ENCODE data around the gene OGT.
"Not testable (repeated sequence)": the region's sequence is repeated elsewhere in the genome, so short reads cannot be mapped to it uniquely, and the experiment has no call there.

The OGT gene

DNA sequence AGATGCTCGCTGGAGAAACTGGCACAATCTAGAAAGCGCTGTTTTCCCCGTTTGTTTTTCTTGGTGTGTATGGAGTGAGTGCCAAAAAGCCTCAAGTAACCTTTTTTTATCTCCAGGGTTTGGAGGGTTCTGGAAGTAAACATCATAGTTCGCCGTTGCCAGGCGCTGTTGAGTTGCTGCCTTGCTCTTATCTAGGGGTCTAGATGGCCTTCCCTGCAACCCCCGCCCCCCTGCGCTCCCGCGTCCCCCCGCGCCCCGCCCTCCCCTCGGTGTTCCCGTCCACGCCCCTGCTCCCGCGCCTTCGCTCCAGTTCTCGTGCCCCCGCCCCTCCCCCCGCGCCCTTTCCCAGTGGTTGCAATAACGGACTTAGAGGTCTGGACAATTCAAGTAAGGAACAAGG is 44.8 kb downstream of the OGT start:
- no peak overlapping the region for H3K4me3 ChIP-seq (ENCODE audit: low read length)
- DNase-seq (ENCODE audit: low read depth, low spot score): no peak

DNA sequence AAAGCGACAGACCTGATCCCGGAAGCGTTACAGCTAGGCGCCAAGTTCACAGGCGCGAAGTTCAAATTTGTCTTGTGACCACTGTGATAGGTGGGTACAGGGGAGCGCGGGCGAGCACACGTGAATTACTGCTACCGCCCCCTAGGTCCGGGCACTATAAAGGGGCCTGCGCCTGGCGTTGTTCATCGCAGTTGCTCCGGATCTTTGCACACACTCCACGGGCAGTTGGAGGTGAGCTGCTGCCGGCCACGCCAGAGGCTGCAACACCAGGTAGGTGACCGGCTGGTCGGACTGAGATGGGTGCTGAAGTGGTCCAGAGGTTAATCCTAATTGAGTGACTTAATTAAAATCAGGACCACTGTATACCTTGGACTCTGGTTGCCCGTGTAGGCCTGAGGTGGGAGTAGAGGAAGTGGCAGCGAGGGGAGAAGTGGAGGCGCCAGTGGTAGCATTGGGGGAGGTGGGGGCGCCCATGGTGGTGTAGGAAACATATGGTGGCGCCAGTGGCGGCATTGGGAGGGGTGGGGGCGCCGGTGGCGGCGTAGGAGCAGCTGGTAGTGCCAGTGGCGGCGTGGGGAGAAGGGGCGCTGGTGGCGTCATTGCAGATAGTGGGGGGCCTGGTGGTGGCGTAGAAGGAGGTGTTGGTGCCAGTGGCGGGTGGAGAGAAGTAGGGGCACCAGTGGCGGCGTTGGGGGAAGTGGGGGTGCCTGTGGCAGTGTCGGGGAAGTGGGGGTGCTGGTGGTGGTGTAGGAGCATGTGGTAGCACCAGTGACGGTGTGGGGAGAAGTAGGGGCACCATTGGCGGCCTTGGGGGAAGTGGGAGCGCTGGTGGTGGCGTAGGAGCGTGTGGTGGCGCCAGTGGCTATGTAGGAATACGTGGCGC is 45.6 kb downstream of the OGT start, which contains the start of gene GCNA:
GCNA (plus strand) TSS at position 185 of the 883 bp plus-strand sequence. CDS start 2,385 bp downstream, outside the sequence.
- DNase-seq (ENCODE audit: low read depth, low spot score): no peak
- no peak within 1 kb of the TSS for H3K4me3 ChIP-seq (ENCODE audit: low read length)

DNA sequence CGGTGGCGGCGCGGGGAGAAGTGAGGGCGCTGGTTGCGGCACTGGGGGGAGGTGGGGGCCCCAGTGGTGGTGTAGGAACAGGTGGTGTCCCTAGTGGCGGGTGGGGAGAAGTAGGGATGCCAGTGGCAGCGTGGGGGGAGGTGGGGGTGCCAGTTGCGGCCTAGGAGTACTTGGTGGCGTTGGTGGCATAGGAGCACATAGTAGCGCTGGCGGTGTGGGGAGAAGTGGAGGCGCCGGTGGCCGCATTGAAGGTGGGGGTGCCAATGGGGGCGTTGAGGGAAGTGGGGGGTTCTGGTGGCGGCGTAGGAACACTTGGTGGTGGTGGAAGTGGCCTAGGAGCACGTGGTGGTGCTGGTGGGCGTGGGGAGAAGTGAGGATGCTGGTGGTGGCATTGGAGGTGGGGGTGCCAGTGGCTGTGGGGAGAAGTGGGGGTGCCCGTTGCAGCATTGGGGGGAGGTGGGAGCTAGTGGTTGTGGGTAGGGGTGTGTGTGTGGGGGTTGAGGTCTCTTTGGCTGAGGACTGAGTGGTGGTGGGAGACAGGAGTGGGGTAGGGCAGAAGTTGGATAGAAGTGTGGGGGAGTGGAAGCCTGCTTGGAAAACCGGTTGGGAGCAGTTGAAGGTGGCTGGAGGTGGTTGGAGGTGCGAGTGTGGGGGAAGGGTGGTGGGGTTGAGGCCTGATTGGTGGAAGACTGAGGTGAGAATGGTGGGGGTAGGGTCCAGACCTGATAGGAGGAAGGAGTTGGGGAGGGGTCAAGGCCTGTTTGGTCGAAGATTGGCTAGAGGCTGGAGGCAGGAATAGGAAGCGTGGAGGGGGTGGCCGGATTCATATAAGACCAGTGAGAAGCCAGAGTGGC is 46.5 kb downstream of the OGT start:
- H3K4me3 ChIP-seq (ENCODE audit: low read length): no peak overlapping the region
- no peak for DNase-seq (ENCODE audit: low read depth, low spot score)

DNA sequence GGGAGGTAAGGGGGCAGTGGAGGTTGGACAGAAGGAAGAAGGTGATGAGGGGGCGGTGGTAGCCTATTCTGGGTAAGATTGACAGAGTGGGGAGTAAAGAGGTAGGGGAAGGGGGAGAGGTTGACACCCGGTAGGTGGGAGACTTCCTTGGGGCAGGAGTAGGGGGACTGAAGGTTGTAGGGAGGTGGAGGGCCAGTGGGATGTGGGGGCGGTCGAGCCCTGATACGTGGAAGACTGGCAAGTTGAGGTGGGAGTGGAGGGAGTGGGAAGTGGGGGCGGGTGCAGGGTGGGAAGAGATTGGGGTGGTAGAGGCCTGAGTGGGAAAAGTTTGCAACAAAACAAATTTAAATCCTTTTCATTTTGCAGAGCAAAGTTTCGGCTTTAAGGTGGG is 47.1 kb downstream of the OGT start:
- H3K4me3 ChIP-seq (ENCODE audit: low read length): no peak overlapping the region
- DNase-seq (ENCODE audit: low read depth, low spot score): no peak

DNA sequence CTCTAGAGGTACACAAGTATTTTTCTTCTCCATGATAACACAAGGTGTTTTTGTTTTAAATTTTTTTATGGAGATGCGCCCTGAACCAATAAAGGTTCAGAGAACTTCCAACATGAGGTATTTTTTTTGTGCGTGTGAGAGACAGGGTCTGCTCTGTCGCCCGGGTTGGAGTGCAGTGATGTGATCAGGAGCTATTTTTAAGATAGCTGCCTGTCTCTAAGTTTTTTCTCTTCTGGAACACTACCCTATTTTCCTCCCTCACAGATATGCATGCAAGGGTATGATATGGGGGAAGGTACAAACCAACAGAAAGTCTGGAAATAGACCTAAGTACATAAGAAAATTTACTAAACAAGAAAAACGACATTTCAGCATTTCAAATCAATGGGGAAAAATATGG is 48.3 kb downstream of the OGT start:
- no peak overlapping the region for H3K4me3 ChIP-seq (ENCODE audit: low read length)
- no peak for DNase-seq (ENCODE audit: low read depth, low spot score)

DNA sequence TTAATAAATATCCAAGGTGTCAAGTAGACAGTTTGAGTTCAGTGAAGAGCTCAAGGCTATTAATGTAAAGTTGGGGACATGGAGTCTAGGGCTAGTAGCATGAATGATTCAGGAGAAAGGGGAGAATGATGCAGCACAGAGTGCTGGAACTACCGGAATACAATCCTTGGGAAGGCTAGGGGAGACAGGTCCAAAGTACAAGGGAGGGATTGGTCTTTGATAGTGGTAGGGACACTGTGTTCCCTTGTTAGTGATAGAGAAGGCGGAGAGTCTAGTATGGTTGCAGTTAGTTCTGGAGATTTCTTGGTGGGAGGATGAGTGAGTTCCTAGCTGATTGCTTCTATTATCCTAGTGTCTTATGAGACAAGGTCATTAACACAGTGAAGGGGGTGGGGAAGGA is 54.0 kb downstream of the OGT start:
- no peak overlapping the region for H3K4me3 ChIP-seq (ENCODE audit: low read length)

DNA sequence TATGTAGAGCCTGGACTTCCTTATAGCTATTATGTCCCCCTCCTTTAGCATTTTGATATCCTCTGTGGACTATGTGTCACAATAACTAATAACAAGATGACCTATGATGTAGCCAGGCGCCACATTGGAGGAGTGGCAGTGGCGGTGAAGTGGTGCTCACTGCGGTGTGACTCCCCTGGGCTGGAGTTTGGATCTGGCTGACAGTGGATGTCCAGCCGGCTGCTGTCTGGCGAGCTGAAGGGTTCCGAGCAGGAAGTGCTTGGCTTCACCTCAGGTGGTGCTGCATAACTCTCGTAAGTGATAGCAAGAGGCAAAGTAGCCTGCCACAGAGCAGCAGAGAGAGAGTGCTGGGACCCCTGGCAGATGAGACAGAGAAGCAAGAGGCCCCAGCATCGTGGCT is 60.3 kb downstream of the OGT start:
- not testable (repeated sequence) for DNase-seq (ENCODE audit: low read depth, low spot score); H3K4me3 ChIP-seq (ENCODE audit: low read length)

More for the DNA sequence above, 54.0 kb downstream of the OGT start:
- DNase-seq (ENCODE audit: low read depth, low spot score): no peak

DNA sequence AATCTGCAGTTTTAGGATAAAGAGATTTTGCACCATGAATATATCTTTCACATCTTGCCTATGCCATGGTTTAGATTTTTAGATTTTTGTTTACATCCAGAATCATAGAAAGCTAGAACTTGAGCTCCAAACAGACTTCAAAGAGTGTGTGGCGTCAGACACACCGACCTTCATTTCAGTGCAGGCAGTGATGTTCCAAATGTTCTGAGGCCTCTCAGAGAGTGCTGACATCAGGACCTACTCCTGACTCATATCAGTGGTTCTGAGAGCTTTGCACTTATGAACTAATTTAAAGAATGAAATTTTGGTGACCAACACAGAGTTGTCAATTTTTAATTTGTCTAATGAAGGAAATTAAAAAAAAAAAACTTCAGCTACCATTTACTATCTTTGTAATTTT is 67.1 kb downstream of the OGT start:
- no peak for DNase-seq (ENCODE audit: low read depth, low spot score)
- H3K4me3 ChIP-seq (ENCODE audit: low read length): no peak overlapping the region

DNA sequence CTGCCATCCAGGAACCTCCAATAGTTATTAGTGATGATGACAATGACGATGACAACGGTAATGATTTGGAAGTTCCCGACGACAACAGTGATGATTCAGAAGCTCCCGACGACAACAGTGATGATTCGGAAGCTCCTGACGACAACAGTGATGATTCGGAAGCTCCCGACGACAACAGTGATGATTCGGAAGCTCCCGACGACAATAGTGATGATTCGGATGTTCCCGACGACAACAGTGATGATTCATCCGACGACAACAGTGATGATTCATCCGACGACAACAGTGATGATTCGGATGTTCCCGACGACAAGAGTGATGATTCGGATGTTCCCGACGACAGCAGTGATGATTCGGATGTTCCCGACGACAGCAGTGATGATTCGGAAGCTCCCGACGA is 70.7 kb downstream of the OGT start:
- H3K4me3 ChIP-seq (ENCODE audit: low read length): no peak overlapping the region
- DNase-seq (ENCODE audit: low read depth, low spot score): no peak

DNA sequence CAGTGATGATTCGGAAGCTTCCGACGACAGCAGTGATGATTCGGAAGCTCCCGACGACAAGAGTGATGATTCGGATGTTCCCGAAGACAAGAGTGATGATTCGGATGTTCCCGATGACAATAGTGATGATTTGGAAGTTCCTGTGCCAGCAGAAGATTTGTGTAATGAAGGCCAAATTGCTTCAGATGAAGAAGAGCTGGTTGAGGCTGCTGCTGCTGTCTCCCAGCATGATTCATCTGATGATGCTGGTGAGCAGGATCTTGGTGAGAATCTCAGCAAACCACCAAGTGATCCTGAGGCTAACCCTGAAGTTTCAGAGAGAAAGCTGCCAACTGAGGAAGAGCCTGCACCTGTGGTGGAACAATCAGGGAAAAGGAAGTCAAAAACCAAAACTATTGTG is 71.2 kb downstream of the OGT start:
- no peak overlapping the region for H3K4me3 ChIP-seq (ENCODE audit: low read length)
- DNase-seq (ENCODE audit: low read depth, low spot score): no peak

DNA sequence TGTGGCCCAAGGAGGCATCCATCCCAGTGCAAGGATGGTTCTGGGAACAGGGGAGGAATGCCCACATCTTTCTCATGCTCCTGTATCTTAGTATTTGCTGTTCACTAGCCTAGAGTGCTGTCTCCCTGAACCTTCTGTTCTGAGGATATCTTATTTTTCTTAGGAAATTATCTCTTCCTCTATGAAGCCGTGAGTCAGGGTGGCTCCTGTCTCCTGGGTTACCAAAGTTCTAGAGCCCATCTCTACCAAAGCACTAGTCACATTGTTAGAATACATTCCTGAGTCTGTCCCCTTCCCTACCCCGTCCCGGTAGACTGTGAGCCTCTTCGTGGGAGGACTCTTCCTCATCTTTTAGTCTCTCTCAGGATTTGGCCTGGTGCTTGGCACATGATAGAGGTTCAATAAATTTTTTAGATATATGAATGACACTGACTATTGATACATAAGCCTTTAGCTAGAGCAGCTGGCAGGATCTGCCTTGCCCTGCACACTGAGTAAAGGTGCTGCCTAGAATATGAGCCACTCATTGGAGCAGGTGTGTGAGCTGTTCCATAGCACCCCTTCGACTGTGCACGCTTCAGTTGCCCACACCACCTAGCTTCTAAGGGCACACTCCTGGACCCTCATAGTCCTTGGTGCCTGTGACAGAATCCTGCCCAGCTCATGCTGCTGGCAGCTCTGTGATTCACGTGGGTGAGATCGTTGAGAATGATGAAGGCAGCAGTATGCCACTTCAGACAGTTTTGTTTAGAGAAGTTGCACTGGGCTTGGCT is 72.1 kb downstream of the OGT start:
- no peak overlapping the region for H3K4me3 ChIP-seq (ENCODE audit: low read length)
- no peak for DNase-seq (ENCODE audit: low read depth, low spot score)

DNA sequence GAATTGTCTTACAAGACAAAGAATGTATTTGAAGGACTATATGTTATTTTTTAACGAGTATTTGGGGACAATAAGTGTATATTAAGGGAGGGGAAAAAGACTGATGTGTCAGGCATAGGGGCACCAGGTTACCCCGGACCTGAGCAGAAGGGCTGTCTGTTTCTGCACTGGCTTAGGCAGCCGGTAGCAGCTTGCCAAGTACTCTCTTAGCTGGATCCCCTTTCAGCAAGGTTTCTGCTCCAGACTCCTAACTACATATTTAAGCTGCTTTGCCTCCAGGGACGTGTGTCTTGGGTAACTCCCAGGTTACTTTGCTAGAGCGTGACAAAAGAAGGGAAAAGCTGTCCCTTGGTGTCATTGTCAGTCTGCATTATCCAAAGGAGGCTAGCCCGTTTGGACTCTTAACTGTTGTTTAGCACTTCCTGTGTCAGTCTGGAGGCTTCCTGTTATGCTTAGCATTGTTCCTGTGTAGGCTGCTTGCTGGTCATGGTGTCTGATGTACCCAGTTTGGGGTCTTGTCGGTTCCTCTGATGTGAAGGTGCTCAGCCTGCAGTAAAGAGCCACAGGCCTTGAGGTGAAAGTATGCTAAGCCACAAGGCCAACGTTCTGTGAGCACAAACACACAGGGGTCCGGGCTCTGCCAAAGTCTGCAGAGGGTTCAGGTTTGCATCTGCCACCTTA is 73.8 kb downstream of the OGT start:
- peak overlapping the region; percentile 0 for H3K4me3 ChIP-seq (ENCODE audit: low read length)
- peak; percentile 78 for DNase-seq (ENCODE audit: low read depth, low spot score)

DNA sequence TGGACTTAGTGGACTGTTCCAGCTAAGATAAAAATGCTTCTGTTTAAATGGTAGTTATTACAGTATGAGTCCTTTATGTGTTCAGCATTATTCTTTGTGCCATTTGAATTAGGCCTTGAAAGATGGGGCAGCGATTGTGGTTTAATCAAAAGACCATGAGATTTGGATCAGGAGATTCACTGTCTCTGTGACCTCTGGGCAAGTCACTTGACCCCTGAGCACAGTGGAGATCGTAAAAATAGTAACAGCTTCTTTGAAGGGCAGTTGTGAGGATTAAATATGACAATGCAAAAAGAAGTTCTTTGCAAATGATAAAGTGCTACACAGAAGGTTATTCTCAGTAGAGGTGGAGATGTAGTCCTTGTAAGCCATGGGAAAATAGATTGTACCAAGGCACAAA is 74.6 kb downstream of the OGT start:
- no peak for DNase-seq (ENCODE audit: low read depth, low spot score)
- H3K4me3 ChIP-seq (ENCODE audit: low read length): no peak overlapping the region

DNA sequence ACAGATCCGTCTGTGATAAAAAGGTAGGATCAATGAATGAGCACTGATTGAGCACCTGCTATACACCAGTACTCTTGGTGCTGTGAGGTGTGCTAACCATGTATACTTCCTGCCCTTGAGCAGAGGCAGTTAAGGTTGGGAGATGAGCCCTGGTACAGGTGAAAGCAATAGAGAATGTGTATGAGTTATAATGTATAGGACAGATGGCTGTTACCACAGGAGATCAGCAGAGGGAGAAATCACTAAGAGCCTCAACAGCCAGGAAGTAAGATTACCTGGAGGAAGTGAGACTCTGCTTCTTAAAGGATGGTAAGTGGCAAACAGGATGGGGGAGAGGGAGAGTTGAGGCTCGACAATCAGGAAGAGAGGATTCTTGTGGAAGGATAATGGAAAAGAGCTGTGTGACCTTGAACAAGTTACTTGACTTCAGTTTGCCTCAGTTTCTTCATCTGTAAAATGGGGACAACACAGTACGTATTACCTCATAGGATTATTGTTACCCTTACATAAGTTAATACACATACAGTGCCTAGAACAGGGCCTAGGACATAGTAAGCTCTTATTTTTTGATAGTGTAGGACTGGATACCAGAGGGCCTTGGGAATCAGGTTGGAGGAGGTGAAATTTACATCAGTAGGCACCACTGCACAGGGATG is 76.3 kb downstream of the OGT start:
- peak; percentile 59 for DNase-seq (ENCODE audit: low read depth, low spot score)
- H3K4me3 ChIP-seq (ENCODE audit: low read length): no peak overlapping the region

DNA sequence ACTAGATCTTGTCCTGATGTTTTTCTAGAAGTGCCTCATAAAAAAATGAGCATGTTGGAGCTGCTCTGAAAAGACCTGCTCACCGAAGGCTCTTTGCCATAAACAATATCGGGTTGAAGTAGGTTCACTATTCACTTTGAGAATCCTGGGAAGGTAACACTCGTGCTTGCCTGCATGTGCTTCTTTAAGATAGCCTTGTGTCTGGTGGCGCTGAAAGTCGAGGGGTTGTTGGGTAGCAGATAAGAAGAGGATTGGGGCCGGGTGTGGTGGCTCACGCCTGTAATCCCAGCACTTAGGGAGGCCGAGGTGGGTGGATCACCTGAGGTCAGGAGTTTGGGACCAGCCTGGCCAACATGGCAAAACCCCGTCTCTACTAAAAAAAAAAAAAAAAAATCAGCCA is 78.8 kb downstream of the OGT start:
- not testable (repeated sequence) for DNase-seq (ENCODE audit: low read depth, low spot score)

DNA sequence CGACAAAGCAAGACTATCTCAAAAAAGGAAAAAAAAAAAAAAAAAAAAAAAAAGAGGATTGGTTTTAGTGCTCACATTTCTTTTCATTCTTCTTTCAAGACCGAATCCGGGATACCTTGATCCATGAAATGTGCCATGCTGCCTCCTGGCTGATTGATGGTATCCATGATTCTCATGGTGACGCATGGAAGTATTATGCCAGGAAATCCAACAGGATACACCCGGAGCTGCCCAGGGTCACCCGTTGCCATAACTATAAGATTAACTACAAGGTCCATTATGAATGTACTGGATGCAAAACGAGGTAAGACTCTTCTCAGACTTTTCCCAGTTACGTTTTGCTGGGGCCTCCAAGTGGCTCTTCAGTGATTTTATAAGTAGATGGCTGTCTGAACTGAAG is 79.4 kb downstream of the OGT start:
- H3K4me3 ChIP-seq (ENCODE audit: low read length): no peak overlapping the region
- no peak for DNase-seq (ENCODE audit: low read depth, low spot score)

More for the DNA sequence above, 78.8 kb downstream of the OGT start:
- not testable (repeated sequence) for H3K4me3 ChIP-seq (ENCODE audit: low read length)

DNA sequence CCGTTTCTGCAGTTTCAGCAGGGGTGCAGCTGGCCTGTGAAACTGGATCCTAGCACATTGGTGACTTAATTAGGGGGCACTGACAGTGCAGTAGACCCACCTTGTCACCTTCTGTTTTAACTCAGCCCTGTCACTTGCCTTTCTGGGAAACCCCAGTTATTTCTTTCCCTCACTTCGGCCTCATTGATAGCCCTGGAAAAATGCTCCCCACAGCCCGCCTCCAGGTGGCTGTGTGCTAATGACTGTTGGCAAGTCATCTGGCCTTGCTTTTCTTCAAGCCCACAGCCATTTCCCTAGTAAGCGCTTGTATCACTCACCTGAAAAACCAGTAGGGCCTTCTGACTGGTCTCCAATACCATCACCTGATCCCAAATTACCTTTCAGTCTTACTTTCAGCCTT is 82.2 kb downstream of the OGT start:
- H3K4me3 ChIP-seq (ENCODE audit: low read length): no peak overlapping the region
- no peak for DNase-seq (ENCODE audit: low read depth, low spot score)

DNA sequence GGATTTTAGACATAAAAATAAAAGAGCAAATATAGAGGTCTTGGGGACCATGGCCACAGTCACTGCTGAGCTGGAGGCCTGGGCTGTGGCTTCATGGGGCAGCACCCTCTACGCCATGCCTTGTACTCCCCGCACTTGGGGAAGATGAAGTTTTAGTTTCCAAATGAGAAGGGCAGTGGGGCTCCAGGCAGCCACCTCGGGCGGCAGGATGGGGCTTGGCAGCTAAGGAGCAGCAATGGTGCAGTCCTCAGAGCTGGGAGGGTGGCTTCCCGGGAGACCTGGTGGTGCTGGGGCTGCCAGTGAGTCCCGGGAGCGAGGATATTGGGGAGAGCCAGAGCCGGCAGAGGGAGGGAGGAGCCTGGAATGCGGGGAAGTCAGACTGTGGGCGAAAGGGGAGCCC is 83.0 kb downstream of the OGT start:
- DNase-seq (ENCODE audit: low read depth, low spot score): no peak
- H3K4me3 ChIP-seq (ENCODE audit: low read length): no peak overlapping the region

All from Jurkat, Clone E6-1 (cell line).